RPMI8226 (cell line): Measurements from ENCODE around the gene OR4D9.

Source experiments
- DNase-seq: peaks from one replicate; pipeline ENCODE4 v3.0.0-alpha.2; 2015

The OR4D9 gene

GRCh38 chr11:59550842-59551658 lies 39.7 kb downstream of the OR4D9 start:
- DNase-seq = peak; percentile 93

- DNase-seq = peak; percentile 67
Observed at GRCh38 chr11:59551659-59552521, 40.6 kb downstream of the OR4D9 start.

- DNase-seq = no peak
Observed at GRCh38 chr11:59552844-59553243, 41.5 kb downstream of the OR4D9 start.

GRCh38 chr11:59553323-59553722 lies 42.0 kb downstream of the OR4D9 start:
- DNase-seq = no peak

- DNase-seq = no peak
Observed at GRCh38 chr11:59555601-59556114, 44.3 kb downstream of the OR4D9 start.

- DNase-seq = peak; percentile 90
Observed at GRCh38 chr11:59556115-59556916, 45.0 kb downstream of the OR4D9 start.

GRCh38 chr11:59556917-59557348 lies 45.6 kb downstream of the OR4D9 start:
- peak; percentile 39 for DNase-seq

GRCh38 chr11:59558270-59558643 lies 46.9 kb downstream of the OR4D9 start:
- DNase-seq = no peak

- peak; percentile 20 for DNase-seq
Observed at GRCh38 chr11:59559886-59560285, 48.5 kb downstream of the OR4D9 start.

- DNase-seq = peak; percentile 81
Observed at GRCh38 chr11:59560290-59560701, 49.0 kb downstream of the OR4D9 start.

- DNase-seq = peak; percentile 90
Observed at GRCh38 chr11:59560702-59561473, 49.5 kb downstream of the OR4D9 start.

GRCh38 chr11:59562292-59562691 lies 51.0 kb downstream of the OR4D9 start:
- DNase-seq = no peak
